ENCODE data around the gene NTM.

DNA sequence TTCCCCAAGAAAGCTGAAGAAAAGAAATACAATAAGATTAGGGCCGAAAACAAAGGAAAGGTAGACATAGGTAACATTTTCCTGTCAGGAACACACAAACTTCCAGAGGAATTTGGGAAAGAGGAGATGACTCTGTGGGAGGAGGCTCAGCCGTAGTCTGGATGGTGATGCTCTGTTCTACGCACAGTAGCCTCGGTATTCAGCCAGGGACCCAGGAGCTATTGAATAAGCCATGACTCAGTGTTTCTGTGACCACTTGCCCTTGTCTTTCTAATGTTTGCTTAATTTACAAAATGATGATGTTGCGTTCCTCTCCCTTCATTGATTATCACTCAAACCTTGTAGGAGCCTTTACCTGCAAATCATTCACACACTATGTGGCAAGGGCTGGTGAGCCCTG lies 745.0 kb downstream of the NTM start:
- TF ChIP-seq, protein P1, sequence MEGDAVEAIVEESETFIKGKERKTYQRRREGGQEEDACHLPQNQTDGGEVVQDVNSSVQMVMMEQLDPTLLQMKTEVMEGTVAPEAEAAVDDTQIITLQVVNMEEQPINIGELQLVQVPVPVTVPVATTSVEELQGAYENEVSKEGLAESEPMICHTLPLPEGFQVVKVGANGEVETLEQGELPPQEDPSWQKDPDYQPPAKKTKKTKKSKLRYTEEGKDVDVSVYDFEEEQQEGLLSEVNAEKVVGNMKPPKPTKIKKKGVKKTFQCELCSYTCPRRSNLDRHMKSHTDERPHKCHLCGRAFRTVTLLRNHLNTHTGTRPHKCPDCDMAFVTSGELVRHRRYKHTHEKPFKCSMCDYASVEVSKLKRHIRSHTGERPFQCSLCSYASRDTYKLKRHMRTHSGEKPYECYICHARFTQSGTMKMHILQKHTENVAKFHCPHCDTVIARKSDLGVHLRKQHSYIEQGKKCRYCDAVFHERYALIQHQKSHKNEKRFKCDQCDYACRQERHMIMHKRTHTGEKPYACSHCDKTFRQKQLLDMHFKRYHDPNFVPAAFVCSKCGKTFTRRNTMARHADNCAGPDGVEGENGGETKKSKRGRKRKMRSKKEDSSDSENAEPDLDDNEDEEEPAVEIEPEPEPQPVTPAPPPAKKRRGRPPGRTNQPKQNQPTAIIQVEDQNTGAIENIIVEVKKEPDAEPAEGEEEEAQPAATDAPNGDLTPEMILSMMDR (IDR thresholded peaks at IDR 0.05): no peak
- no peak for TF ChIP-seq POLR2AphosphoS5 (IDR thresholded peaks at IDR 0.05)

All from transverse colon (tissue), 4 donors.